Esophagus muscularis mucosa (tissue), 4 donors: Measurements from ENCODE around the gene RGSL1. TPM values are rescaled to one million over a fixed set of nuclear protein-coding genes. Genes with fewer than 3 reads are reported as not detected.

Experiments used
- DNase-seq: peaks from one replicate; pipeline ENCODE4 v3.0.0-alpha.2; 2017; ENCODE audit errors: extremely low spot score
- H3K27ac ChIP-seq, 4 donors: fragments of 200-600 bp; sonication (generic); replicated peaks in 1 of 4; 1 replicate in 3 of 4; 2 replicates in 1 of 4; pipeline ENCODE4 v1.5.1; 2016 to 2019; ENCODE audit warnings: mild to moderate bottlenecking in 1 of 4
- H3K27me3 ChIP-seq, 4 donors: fragments of 200-600 bp; sonication (generic); one replicate each; pipeline versions ENCODE4 v1.5.1 to v1.6.0; 2016 to 2019
- H3K36me3 ChIP-seq, 4 donors: fragments of 200-600 bp; sonication (generic); one replicate each; pipeline ENCODE4 v1.5.1; 2016 to 2019
- H3K4me1 ChIP-seq, 4 donors: fragments of 200-600 bp; sonication (generic); one replicate each; pipeline ENCODE4 v1.5.1; 2016 to 2019
- H3K4me3 ChIP-seq, 4 donors: fragments of 200-600 bp; sonication (generic); 1 replicate in 2 of 4; 2 replicates in 2 of 4; pipeline ENCODE4 v1.5.1; 2016 to 2019; ENCODE audit warnings: mild to moderate bottlenecking in 4 of 4, moderate library complexity in 1 of 4
- H3K9me3 ChIP-seq, 4 donors: fragments of 200-600 bp; sonication (generic); 1 replicate in 3 of 4; 2 replicates in 1 of 4; pipeline ENCODE4 v1.5.1; 2016 to 2019
- EP300 ChIP-seq: sonication (generic); formaldehyde crosslinking; IDR thresholded peaks from one replicate; pipeline ENCODE4 v1.6.1; 2017; ENCODE audit warnings: antibody characterized with exemption
- POLR2A ChIP-seq: fragments of 450-650 bp; IDR thresholded peaks from one replicate; pipeline ENCODE4 v1.6.1; 2017; ENCODE audit warnings: antibody characterized with exemption, moderate library complexity, mild to moderate bottlenecking, low read depth
- POLR2AphosphoS5 ChIP-seq, 2 donors: sonication (generic); formaldehyde crosslinking; IDR thresholded peaks; one replicate each; pipeline ENCODE4 v1.6.1; 2017; ENCODE audit warnings: antibody characterized with exemption in 2 of 2
- WGBS: methylation state at CpG from one replicate; pipeline ENCODE4 v1.1.5; 2018; 5-methylcytosine and 5-hydroxymethylcytosine counted together
- intact Hi-C: fragments of 100-400 bp; cut with DNase I; formaldehyde crosslinking; loops from one replicate; pipeline ENCODE4 v1.15.1; 2023
- total RNA-seq, 4 donors: library from RNA; depleted of rRNA; stranded (reverse); fragments of >200 nt; gene quantifications; one replicate each; pipeline versions ENCODE4 v1.1.0 to v1.2.1, GENCODE V29; 2016
- TF ChIP-seq, protein P1 (sequence below), 3 experiments: fragments of 200-600 bp in 2 of 3; fragments of 450-650 bp in 1 of 3; sonication (generic) in 2 of 3; IDR thresholded peaks; one replicate each; pipeline ENCODE4 v1.5.1; 2017 to 2019; ENCODE audit warnings: antibody characterized with exemption in 3 of 3, mild to moderate bottlenecking in 2 of 3, moderate library complexity in 1 of 3

The RGSL1 gene
- total RNA-seq, 4 donors from 2014 or later, result not detected

GRCh38 chr1:182575540-182576149 is 125.7 kb downstream of the RGSL1 start:
- TF ChIP-seq EP300, result no peak
- TF ChIP-seq, protein P1, sequence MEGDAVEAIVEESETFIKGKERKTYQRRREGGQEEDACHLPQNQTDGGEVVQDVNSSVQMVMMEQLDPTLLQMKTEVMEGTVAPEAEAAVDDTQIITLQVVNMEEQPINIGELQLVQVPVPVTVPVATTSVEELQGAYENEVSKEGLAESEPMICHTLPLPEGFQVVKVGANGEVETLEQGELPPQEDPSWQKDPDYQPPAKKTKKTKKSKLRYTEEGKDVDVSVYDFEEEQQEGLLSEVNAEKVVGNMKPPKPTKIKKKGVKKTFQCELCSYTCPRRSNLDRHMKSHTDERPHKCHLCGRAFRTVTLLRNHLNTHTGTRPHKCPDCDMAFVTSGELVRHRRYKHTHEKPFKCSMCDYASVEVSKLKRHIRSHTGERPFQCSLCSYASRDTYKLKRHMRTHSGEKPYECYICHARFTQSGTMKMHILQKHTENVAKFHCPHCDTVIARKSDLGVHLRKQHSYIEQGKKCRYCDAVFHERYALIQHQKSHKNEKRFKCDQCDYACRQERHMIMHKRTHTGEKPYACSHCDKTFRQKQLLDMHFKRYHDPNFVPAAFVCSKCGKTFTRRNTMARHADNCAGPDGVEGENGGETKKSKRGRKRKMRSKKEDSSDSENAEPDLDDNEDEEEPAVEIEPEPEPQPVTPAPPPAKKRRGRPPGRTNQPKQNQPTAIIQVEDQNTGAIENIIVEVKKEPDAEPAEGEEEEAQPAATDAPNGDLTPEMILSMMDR (IDR thresholded peaks at IDR 0.05), result no peak
- TF ChIP-seq POLR2A, result no peak
- no peak for TF ChIP-seq POLR2AphosphoS5 (IDR thresholded peaks at IDR 0.05)
- Histone ChIP-seq H3K9me3 (no peaks in the 10 kb centered on the region), H3K4me1 (no peaks in the 10 kb centered on the region), H3K36me3 (peaks cover 27 to 72% (median 42%) of the 10 kb centered on the region in 4 donors), H3K27me3 (no peaks in the 10 kb centered on the region), H3K27ac (no peak overlapping the region), H3K4me3 (no peak overlapping the region)
- peak; percentile 66 for DNase-seq
- intact Hi-C loops, result no loop called here
- WGBS, result 67% methylated on average over 3 of the region's 3 CpGs

GRCh38 chr1:182580736-182581135 is 130.8 kb downstream of the RGSL1 start:
- DNase-seq, result peak; percentile 77
- intact Hi-C loops, result loop anchor here (10.0 kb wide), 1 partner anchor 126 kb away; the partner anchor contains the start of gene RGSL1
- no peaks in the 10 kb centered on the region for H3K27me3 ChIP-seq
- TF ChIP-seq POLR2AphosphoS5 (IDR thresholded peaks at IDR 0.05), result no peak
- TF ChIP-seq POLR2A, result no peak
- TF ChIP-seq, protein P1 (IDR thresholded peaks at IDR 0.05), result no peak
- TF ChIP-seq EP300, result no peak
- no peaks in the 10 kb centered on the region for H3K9me3 ChIP-seq
- WGBS, result 94% methylated on average over 2 of the region's 2 CpGs
- H3K4me1 ChIP-seq, result peaks cover 3 to 20% (median 14%) of the 10 kb centered on the region in 4 donors
- peaks cover 32 to 75% (median 45%) of the 10 kb centered on the region in 4 donors for H3K36me3 ChIP-seq
- H3K4me3 ChIP-seq, result no peak overlapping the region
- no peak overlapping the region for H3K27ac ChIP-seq

GRCh38 chr1:182584746-182585145 is 134.8 kb downstream of the RGSL1 start:
- intact Hi-C loops, result loop anchor here (10.0 kb wide), 1 partner anchor 130 kb away; the partner anchor contains the start of gene RGSL1
- peak; percentile 39 for DNase-seq
- Histone ChIP-seq H3K9me3 (no peaks in the 10 kb centered on the region), H3K27ac (no peak overlapping the region), H3K4me3 (no peak overlapping the region), H3K4me1 (peaks cover 7 to 37% (median 29%) of the 10 kb centered on the region in 4 donors), H3K36me3 (peaks cover 27 to 48% (median 34%) of the 10 kb centered on the region in 4 donors), H3K27me3 (no peaks in the 10 kb centered on the region)
- WGBS, result 93% methylated on average over 4 of the region's 4 CpGs
- TF ChIP-seq, protein P1 (IDR thresholded peaks at IDR 0.05), result no peak
- TF ChIP-seq POLR2A, result no peak

DNA sequence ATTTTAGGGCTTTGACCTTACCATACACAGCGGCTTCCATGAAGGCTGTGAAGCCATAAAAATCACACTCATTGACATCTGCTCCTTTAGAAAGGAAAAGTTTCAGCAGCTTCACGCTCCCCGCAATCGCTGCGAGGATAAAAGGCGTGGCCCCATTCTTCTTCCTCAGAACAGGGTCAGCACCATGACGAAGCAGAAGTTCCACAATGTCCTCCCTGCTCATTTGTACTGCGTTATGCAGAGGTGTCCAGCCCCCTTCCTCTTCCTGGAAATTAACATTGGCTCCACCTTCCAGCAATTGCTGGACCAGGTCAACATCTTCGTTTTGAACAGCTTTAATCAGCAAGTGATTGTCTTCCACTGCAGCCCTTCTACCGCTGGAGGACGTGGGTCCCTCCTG is 136.4 kb downstream of the RGSL1 start:
- intact Hi-C loops, result loop anchor here (10.0 kb wide), 1 partner anchor 132 kb away; the partner anchor contains the start of gene RGSL1
- Histone ChIP-seq H3K9me3 (no peaks in the 10 kb centered on the region), H3K27ac (no peak overlapping the region), H3K36me3 (peaks cover 12 to 33% (median 19%) of the 10 kb centered on the region in 4 donors), H3K27me3 (no peaks in the 10 kb centered on the region), H3K4me1 (peaks cover 7 to 37% (median 29%) of the 10 kb centered on the region in 4 donors), H3K4me3 (no peak overlapping the region)
- TF ChIP-seq, protein P1 (IDR thresholded peaks at IDR 0.05), result no peak
- TF ChIP-seq POLR2AphosphoS5 (IDR thresholded peaks at IDR 0.05), result no peak
- no peak for TF ChIP-seq EP300
- TF ChIP-seq POLR2A, result no peak
- WGBS, result 91% methylated on average over 11 of the region's 11 CpGs
- DNase-seq, result peak; percentile 53
